Measurements from ENCODE around the gene TMEM138. TPM values are rescaled to one million over a fixed set of nuclear protein-coding genes. Genes with fewer than 3 reads are reported as not detected.

Gene TMEM138
- total RNA-seq, 1 donor: 41.3 TPM

- no peak overlapping the region for H3K4me3 ChIP-seq (ENCODE audit: insufficient read depth, low read length)
- H3K9me3 ChIP-seq (ENCODE audit: low read depth, low read length): no peaks in the 10 kb centered on the region
- H3K4me2 ChIP-seq (ENCODE audit: insufficient read depth, low read length): peak overlapping the region; percentile 19
- peaks cover 46% of the 10 kb centered on the region for H4K20me1 ChIP-seq (ENCODE audit: insufficient read depth, low read length)
- no peak overlapping the region for H2AFZ ChIP-seq (ENCODE audit: low read length)
- H3K4me1 ChIP-seq (ENCODE audit: insufficient read depth, low read length): peaks cover 23% of the 10 kb centered on the region
- H3K27me3 ChIP-seq (ENCODE audit: insufficient read depth, low read length): no peaks in the 10 kb centered on the region
- H3K27ac ChIP-seq (ENCODE audit: low read depth, low read length): peak overlapping the region; percentile 49
- peaks cover 68% of the 10 kb centered on the region for H3K36me3 ChIP-seq (ENCODE audit: insufficient read depth, low read length)
- H3K79me2 ChIP-seq (ENCODE audit: insufficient read depth, low read length): peaks cover 84% of the 10 kb centered on the region
- DNase-seq (ENCODE audit: insufficient read length, low spot score, missing footprints): peak; percentile 71
- TF ChIP-seq CTCF (IDR thresholded peaks at IDR 0.05; ENCODE audit: extremely low read depth, low read depth, low read length): no peak
Observed at GRCh38 chr11:61327669-61328071, 34.5 kb upstream of the TMEM138 start.

- TF ChIP-seq CTCF (IDR thresholded peaks at IDR 0.05; ENCODE audit: extremely low read depth, low read depth, low read length): no peak
- peaks cover 62% of the 10 kb centered on the region for H3K36me3 ChIP-seq (ENCODE audit: insufficient read depth, low read length)
- H2AFZ ChIP-seq (ENCODE audit: low read length): no peak overlapping the region
- no peak for DNase-seq (ENCODE audit: insufficient read length, low spot score, missing footprints)
- peak overlapping the region; percentile 49 for H3K27ac ChIP-seq (ENCODE audit: low read depth, low read length)
- H3K9me3 ChIP-seq (ENCODE audit: low read depth, low read length): no peaks in the 10 kb centered on the region
- peaks cover 24% of the 10 kb centered on the region for H3K4me1 ChIP-seq (ENCODE audit: insufficient read depth, low read length)
- no peak overlapping the region for H3K4me2 ChIP-seq (ENCODE audit: insufficient read depth, low read length)
- no peaks in the 10 kb centered on the region for H3K27me3 ChIP-seq (ENCODE audit: insufficient read depth, low read length)
- H3K4me3 ChIP-seq (ENCODE audit: insufficient read depth, low read length): no peak overlapping the region
- H4K20me1 ChIP-seq (ENCODE audit: insufficient read depth, low read length): peaks cover 44% of the 10 kb centered on the region
- H3K79me2 ChIP-seq (ENCODE audit: insufficient read depth, low read length): peaks cover 87% of the 10 kb centered on the region
Observed at GRCh38 chr11:61328351-61328750, 33.8 kb upstream of the TMEM138 start.

- H2AFZ ChIP-seq (ENCODE audit: low read length): no peak overlapping the region
- H3K9me3 ChIP-seq (ENCODE audit: low read depth, low read length): no peaks in the 10 kb centered on the region
- no peak for TF ChIP-seq CTCF (IDR thresholded peaks at IDR 0.05; ENCODE audit: extremely low read depth, low read depth, low read length)
- peak; percentile 17 for DNase-seq (ENCODE audit: insufficient read length, low spot score, missing footprints)
- peaks cover 44% of the 10 kb centered on the region for H4K20me1 ChIP-seq (ENCODE audit: insufficient read depth, low read length)
- H3K4me1 ChIP-seq (ENCODE audit: insufficient read depth, low read length): peaks cover 39% of the 10 kb centered on the region
- peaks cover 82% of the 10 kb centered on the region for H3K79me2 ChIP-seq (ENCODE audit: insufficient read depth, low read length)
- H3K4me2 ChIP-seq (ENCODE audit: insufficient read depth, low read length): no peak overlapping the region
- H3K36me3 ChIP-seq (ENCODE audit: insufficient read depth, low read length): peaks cover 48% of the 10 kb centered on the region
- no peaks in the 10 kb centered on the region for H3K27me3 ChIP-seq (ENCODE audit: insufficient read depth, low read length)
- no peak overlapping the region for H3K27ac ChIP-seq (ENCODE audit: low read depth, low read length)
- H3K4me3 ChIP-seq (ENCODE audit: insufficient read depth, low read length): no peak overlapping the region
Observed at GRCh38 chr11:61329871-61330270, 32.3 kb upstream of the TMEM138 start.

- Histone ChIP-seq H3K79me2 (ENCODE audit: insufficient read depth, low read length) (peaks cover 65% of the 10 kb centered on the region), H3K4me1 (ENCODE audit: insufficient read depth, low read length) (peaks cover 46% of the 10 kb centered on the region), H3K36me3 (ENCODE audit: insufficient read depth, low read length) (peaks cover 32% of the 10 kb centered on the region), H3K27ac (ENCODE audit: low read depth, low read length) (peak overlapping the region; percentile 91), H3K27me3 (ENCODE audit: insufficient read depth, low read length) (no peaks in the 10 kb centered on the region), H3K4me3 (ENCODE audit: insufficient read depth, low read length) (peak overlapping the region; percentile 91), H3K9me3 (ENCODE audit: low read depth, low read length) (no peaks in the 10 kb centered on the region), H2AFZ (ENCODE audit: low read length) (no peak overlapping the region), H3K4me2 (ENCODE audit: insufficient read depth, low read length) (peak overlapping the region; percentile 98), H4K20me1 (ENCODE audit: insufficient read depth, low read length) (peaks cover 42% of the 10 kb centered on the region)
- no peak for TF ChIP-seq CTCF (IDR thresholded peaks at IDR 0.05; ENCODE audit: extremely low read depth, low read depth, low read length)
- DNase-seq (ENCODE audit: insufficient read length, low spot score, missing footprints): peak; percentile 71
Observed at GRCh38 chr11:61331651-61332050, 30.5 kb upstream of the TMEM138 start.
